Measurements from ENCODE around the gene RHBDF2. TPM values are rescaled to one million over a fixed set of nuclear protein-coding genes. Genes with fewer than 3 reads are reported as not detected.
A peak's percentile ranks its signal among the peaks of the same experiment; 100 is the strongest.

Gene RHBDF2
- total and polyA plus RNA-seq, 4 donors: 2.6 to 45.0 (median 21.0) TPM

GRCh38 chr17:76437467-76438402 is 63.5 kb downstream of the RHBDF2 start:
- Histone ChIP-seq H3K9me3 (ENCODE audit: control insufficient read depth, low read length) (no peaks in the 10 kb centered on the region), H3K4me1 (ENCODE audit: control insufficient read depth in 1 of 2, insufficient read depth in 2 of 2, low read length in 2 of 2) (no peaks in the 10 kb centered on the region), H3K27ac (ENCODE audit: low read depth in 1 of 2, low read length in 2 of 2) (no peak overlapping the region), H3K27me3 (ENCODE audit: control insufficient read depth in 1 of 2, insufficient read depth in 2 of 2, low read length in 1 of 2) (no peaks in the 10 kb centered on the region), H3K36me3 (ENCODE audit: control insufficient read depth in 1 of 2, insufficient read depth in 2 of 2, low read length in 1 of 2) (no peaks in the 10 kb centered on the region), H3K4me3 (ENCODE audit: low read length in 2 of 2) (no peak overlapping the region)
- intact Hi-C loops (cut with DNase I): no loop called here
- ATAC-seq (ENCODE audit: low FRiP score): no peak
- 83 to 86% methylated on average over 13 of the region's 13 CpGs for WGBS, 2 donors
- no peak for DNase-seq

DNA sequence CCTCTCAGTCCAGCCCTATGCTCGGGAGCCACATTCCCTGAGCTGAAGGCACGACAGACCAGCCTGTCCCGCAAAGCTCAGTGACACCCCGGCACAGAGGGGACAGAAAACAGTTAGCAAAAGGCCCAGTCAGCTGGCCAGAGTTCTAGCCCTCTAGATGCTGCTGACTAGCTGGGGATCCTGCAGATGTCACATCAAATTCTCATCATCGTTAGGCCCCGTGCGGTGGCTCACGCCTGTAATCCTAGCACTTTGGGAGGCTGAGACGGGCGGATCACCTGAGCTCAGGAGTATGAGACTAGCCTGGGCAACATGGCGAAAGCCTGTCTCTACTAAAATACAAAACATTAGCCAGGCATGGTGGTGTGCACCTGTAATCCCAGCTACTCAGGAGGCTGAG is 65.5 kb downstream of the RHBDF2 start:
- Histone ChIP-seq H3K9me3 (ENCODE audit: control insufficient read depth, low read length) (no peaks in the 10 kb centered on the region), H3K27me3 (ENCODE audit: control insufficient read depth in 1 of 2, insufficient read depth in 2 of 2, low read length in 1 of 2) (no peaks in the 10 kb centered on the region), H3K36me3 (ENCODE audit: control insufficient read depth in 1 of 2, insufficient read depth in 2 of 2, low read length in 1 of 2) (no peaks in the 10 kb centered on the region), H3K27ac (ENCODE audit: low read depth in 1 of 2, low read length in 2 of 2) (no peak overlapping the region), H3K4me3 (ENCODE audit: low read length in 2 of 2) (no peak overlapping the region), H3K4me1 (ENCODE audit: control insufficient read depth in 1 of 2, insufficient read depth in 2 of 2, low read length in 2 of 2) (no peaks in the 10 kb centered on the region)
- peak in 1 of 2 donors; percentile 42 for DNase-seq
- ATAC-seq (ENCODE audit: low FRiP score): no peak
- intact Hi-C loops (cut with DNase I): no loop called here
- 94 to 96% methylated on average over 11 of the region's 11 CpGs for WGBS, 2 donors

- Histone ChIP-seq H3K9me3 (ENCODE audit: control insufficient read depth, low read length) (no peaks in the 10 kb centered on the region), H3K36me3 (ENCODE audit: control insufficient read depth in 1 of 2, insufficient read depth in 2 of 2, low read length in 1 of 2) (no peaks in the 10 kb centered on the region), H3K27ac (ENCODE audit: low read depth in 1 of 2, low read length in 2 of 2) (no peak overlapping the region), H3K27me3 (ENCODE audit: control insufficient read depth in 1 of 2, insufficient read depth in 2 of 2, low read length in 1 of 2) (no peaks in the 10 kb centered on the region), H3K4me1 (ENCODE audit: control insufficient read depth in 1 of 2, insufficient read depth in 2 of 2, low read length in 2 of 2) (no peaks in the 10 kb centered on the region), H3K4me3 (ENCODE audit: low read length in 2 of 2) (no peak overlapping the region)
- intact Hi-C loops (cut with DNase I): no loop called here
- DNase-seq: peak in 1 of 2 donors; percentile 30
- 92 to 93% methylated on average over 7 of the region's 7 CpGs for WGBS, 2 donors
- no peak for ATAC-seq (ENCODE audit: low FRiP score)
Measured at GRCh38 chr17:76434870-76435269, 66.4 kb downstream of the RHBDF2 start.

- no peak for ATAC-seq (ENCODE audit: low FRiP score)
- 97% methylated on average over 9 of the region's 9 CpGs for WGBS, 2 donors
- intact Hi-C loops (cut with DNase I): no loop called here
- Histone ChIP-seq H3K27me3 (ENCODE audit: control insufficient read depth in 1 of 2, insufficient read depth in 2 of 2, low read length in 1 of 2) (no peaks in the 10 kb centered on the region), H3K36me3 (ENCODE audit: control insufficient read depth in 1 of 2, insufficient read depth in 2 of 2, low read length in 1 of 2) (no peaks in the 10 kb centered on the region), H3K4me1 (ENCODE audit: control insufficient read depth in 1 of 2, insufficient read depth in 2 of 2, low read length in 2 of 2) (no peaks in the 10 kb centered on the region), H3K27ac (ENCODE audit: low read depth in 1 of 2, low read length in 2 of 2) (no peak overlapping the region), H3K4me3 (ENCODE audit: low read length in 2 of 2) (no peak overlapping the region), H3K9me3 (ENCODE audit: control insufficient read depth, low read length) (no peaks in the 10 kb centered on the region)
- DNase-seq: peak in 1 of 2 donors; percentile 28
Measured at GRCh38 chr17:76433693-76434092, 67.5 kb downstream of the RHBDF2 start.

DNA sequence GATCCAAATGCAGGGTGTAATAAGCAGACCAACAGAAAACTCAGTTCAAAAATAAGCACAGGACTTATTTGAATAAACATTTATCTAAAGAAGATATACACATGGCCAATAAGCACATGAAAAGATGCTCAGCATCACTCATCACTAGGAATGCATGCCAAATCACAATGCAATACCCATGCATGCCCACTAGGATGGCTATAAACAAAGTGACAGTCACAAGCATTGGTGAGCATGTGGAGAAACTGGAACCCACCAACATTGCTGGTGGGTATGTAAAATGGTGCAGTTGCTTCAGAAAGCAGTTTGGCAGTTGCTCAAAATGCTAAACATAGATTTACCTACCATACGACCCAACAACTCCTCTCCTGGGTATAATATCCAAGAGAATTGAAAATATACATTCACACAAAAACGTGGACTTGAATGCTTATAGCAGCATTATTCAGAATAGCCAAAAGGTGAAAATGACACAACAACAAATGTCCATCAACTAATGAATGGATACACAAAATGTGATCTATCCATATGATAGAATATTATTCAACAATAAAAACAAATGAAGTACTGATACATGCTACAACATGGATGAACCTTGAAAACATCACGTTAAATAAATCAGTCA is 68.4 kb downstream of the RHBDF2 start:
- Histone ChIP-seq H3K4me1 (ENCODE audit: control insufficient read depth in 1 of 2, insufficient read depth in 2 of 2, low read length in 2 of 2) (no peaks in the 10 kb centered on the region), H3K27me3 (ENCODE audit: control insufficient read depth in 1 of 2, insufficient read depth in 2 of 2, low read length in 1 of 2) (no peaks in the 10 kb centered on the region), H3K9me3 (ENCODE audit: control insufficient read depth, low read length) (no peaks in the 10 kb centered on the region), H3K4me3 (ENCODE audit: low read length in 2 of 2) (no peak overlapping the region), H3K36me3 (ENCODE audit: control insufficient read depth in 1 of 2, insufficient read depth in 2 of 2, low read length in 1 of 2) (no peaks in the 10 kb centered on the region), H3K27ac (ENCODE audit: low read depth in 1 of 2, low read length in 2 of 2) (no peak overlapping the region)
- intact Hi-C loops (cut with DNase I): no loop called here
- no peak for ATAC-seq (ENCODE audit: low FRiP score)
- 78 to 84% methylated on average over 3 of the region's 3 CpGs for WGBS, 2 donors
- DNase-seq: no peak

GRCh38 chr17:76432004-76432403 is 69.2 kb downstream of the RHBDF2 start:
- no peaks in the 10 kb centered on the region for H3K36me3 ChIP-seq (ENCODE audit: control insufficient read depth in 1 of 2, insufficient read depth in 2 of 2, low read length in 1 of 2)
- H3K27me3 ChIP-seq (ENCODE audit: control insufficient read depth in 1 of 2, insufficient read depth in 2 of 2, low read length in 1 of 2): no peaks in the 10 kb centered on the region
- intact Hi-C loops (cut with DNase I): no loop called here
- H3K4me1 ChIP-seq (ENCODE audit: control insufficient read depth in 1 of 2, insufficient read depth in 2 of 2, low read length in 2 of 2): no peaks in the 10 kb centered on the region
- peak in 1 of 2 donors; percentile 39 for DNase-seq
- H3K4me3 ChIP-seq (ENCODE audit: low read length in 2 of 2): no peak overlapping the region
- no peak for ATAC-seq (ENCODE audit: low FRiP score)
- no peak overlapping the region for H3K27ac ChIP-seq (ENCODE audit: low read depth in 1 of 2, low read length in 2 of 2)
- no peaks in the 10 kb centered on the region for H3K9me3 ChIP-seq (ENCODE audit: control insufficient read depth, low read length)
- WGBS, 2 donors: 61 to 77% methylated on average over 6 of the region's 6 CpGs

DNA sequence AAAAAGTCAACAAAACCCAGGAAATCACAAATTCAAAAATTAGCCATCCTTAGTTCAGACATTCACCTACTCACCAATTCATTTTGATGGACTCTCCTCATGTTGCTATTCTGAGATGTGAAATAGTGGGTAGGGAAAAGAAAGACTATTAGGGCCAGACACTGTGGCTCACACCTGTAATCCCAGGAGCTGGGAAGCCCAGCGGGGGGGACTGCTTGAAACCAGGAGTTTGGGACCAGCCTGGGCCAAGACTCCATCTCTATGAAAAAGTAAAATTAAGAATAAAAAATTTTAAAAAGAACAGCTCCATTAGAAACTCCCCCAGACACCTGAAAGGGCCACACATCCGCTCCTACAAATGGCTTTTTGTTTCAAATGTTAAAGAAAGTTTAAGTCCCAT is 69.7 kb downstream of the RHBDF2 start:
- H3K4me1 ChIP-seq (ENCODE audit: control insufficient read depth in 1 of 2, insufficient read depth in 2 of 2, low read length in 2 of 2): no peaks in the 10 kb centered on the region
- DNase-seq (no peak), ATAC-seq (ENCODE audit: low FRiP score) (no peak)
- no peaks in the 10 kb centered on the region for H3K27me3 ChIP-seq (ENCODE audit: control insufficient read depth in 1 of 2, insufficient read depth in 2 of 2, low read length in 1 of 2)
- no peaks in the 10 kb centered on the region for H3K36me3 ChIP-seq (ENCODE audit: control insufficient read depth in 1 of 2, insufficient read depth in 2 of 2, low read length in 1 of 2)
- H3K4me3 ChIP-seq (ENCODE audit: low read length in 2 of 2): no peak overlapping the region
- intact Hi-C loops (cut with DNase I): no loop called here
- no peak overlapping the region for H3K27ac ChIP-seq (ENCODE audit: low read depth in 1 of 2, low read length in 2 of 2)
- no peaks in the 10 kb centered on the region for H3K9me3 ChIP-seq (ENCODE audit: control insufficient read depth, low read length)
- 96 to 97% methylated on average over 2 of the region's 2 CpGs for WGBS, 2 donors

GRCh38 chr17:76428511-76428910 is 72.7 kb downstream of the RHBDF2 start:
- H3K27me3 ChIP-seq (ENCODE audit: control insufficient read depth in 1 of 2, insufficient read depth in 2 of 2, low read length in 1 of 2): no peaks in the 10 kb centered on the region
- ATAC-seq (ENCODE audit: low FRiP score) (no peak), DNase-seq (no peak)
- WGBS, 2 donors: 36 to 40% methylated on average over 1 of the region's 1 CpG
- intact Hi-C loops (cut with DNase I): no loop called here
- H3K36me3 ChIP-seq (ENCODE audit: control insufficient read depth in 1 of 2, insufficient read depth in 2 of 2, low read length in 1 of 2): no peaks in the 10 kb centered on the region
- H3K9me3 ChIP-seq (ENCODE audit: control insufficient read depth, low read length): no peaks in the 10 kb centered on the region
- no peaks in the 10 kb centered on the region for H3K4me1 ChIP-seq (ENCODE audit: control insufficient read depth in 1 of 2, insufficient read depth in 2 of 2, low read length in 2 of 2)
- no peak overlapping the region for H3K4me3 ChIP-seq (ENCODE audit: low read length in 2 of 2)
- no peak overlapping the region for H3K27ac ChIP-seq (ENCODE audit: low read depth in 1 of 2, low read length in 2 of 2)
